HEK293 (cell line): ENCODE results near the gene RASSF3.

ENCODE experiments used
- CTCF ChIP-seq: fragments of 450-650 bp; formaldehyde crosslinking; IDR thresholded peaks from 2 replicates; pipeline ENCODE4 v1.5.1; 2016; ENCODE audit warnings: missing biosample characterization, missing genetic modification characterization
- KLF1 ChIP-seq: fragments of 450-650 bp; formaldehyde crosslinking; IDR thresholded peaks from 2 replicates; pipeline ENCODE4 v1.5.1; 2016; ENCODE audit warnings: missing biosample characterization, missing genetic modification characterization
- MZF1 ChIP-seq: fragments of 450-650 bp; formaldehyde crosslinking; IDR thresholded peaks from 2 replicates; pipeline ENCODE4 v1.5.1; 2017; ENCODE audit warnings: missing biosample characterization, missing genetic modification characterization, borderline replicate concordance
- ZFP3 ChIP-seq: fragments of 450-650 bp; formaldehyde crosslinking; IDR thresholded peaks from 2 replicates; pipeline ENCODE4 v1.5.1; 2016; ENCODE audit warnings: low read depth, missing biosample characterization, missing genetic modification characterization
- ZNF10 ChIP-seq: fragments of 450-650 bp; formaldehyde crosslinking; IDR thresholded peaks from 2 replicates; pipeline ENCODE4 v1.5.1; 2017; ENCODE audit warnings: missing biosample characterization, missing genetic modification characterization
- ZNF18 ChIP-seq: fragments of 450-650 bp; formaldehyde crosslinking; IDR thresholded peaks from 2 replicates; pipeline ENCODE4 v1.5.1; 2016; ENCODE audit warnings: missing biosample characterization, missing genetic modification characterization
- ZNF366 ChIP-seq: fragments of 450-650 bp; formaldehyde crosslinking; conservative IDR thresholded peaks from 2 replicates; pipeline ENCODE4 v1.5.1; 2016; ENCODE audit warnings: missing biosample characterization, missing genetic modification characterization
- ZNF623 ChIP-seq: fragments of 450-650 bp; formaldehyde crosslinking; IDR thresholded peaks from 2 replicates; pipeline ENCODE4 v1.5.1; 2016; ENCODE audit warnings: missing biosample characterization, missing genetic modification characterization
- ZNF660 ChIP-seq: fragments of 450-650 bp; IDR thresholded peaks from 2 replicates; pipeline ENCODE4 v1.5.1; 2018; ENCODE audit warnings: missing biosample characterization, mild to moderate bottlenecking, missing genetic modification characterization
- TF ChIP-seq, protein P1 (sequence below): fragments of 450-650 bp; formaldehyde crosslinking; IDR thresholded peaks from 2 replicates; pipeline ENCODE4 v1.5.1; 2016; ENCODE audit warnings: missing biosample characterization, missing genetic modification characterization
- TF ChIP-seq, protein P2 (sequence below): fragments of 450-650 bp; IDR thresholded peaks from 2 replicates; pipeline ENCODE4 v1.5.1; 2018; ENCODE audit warnings: missing biosample characterization, mild to moderate bottlenecking, missing genetic modification characterization

- TF ChIP-seq CTCF (tag by site-specific recombination) (no peak), ZNF660 (tag by site-specific recombination) (no peak), MZF1 (tag by site-specific recombination) (no peak), ZNF18 (no peak), ZFP3 (tag by site-specific recombination) (no peak), ZNF623 (no peak), ZNF366 (no peak), ZNF10 (no peak), KLF1 (tag by site-specific recombination) (no peak)
- TF ChIP-seq, protein P1, sequence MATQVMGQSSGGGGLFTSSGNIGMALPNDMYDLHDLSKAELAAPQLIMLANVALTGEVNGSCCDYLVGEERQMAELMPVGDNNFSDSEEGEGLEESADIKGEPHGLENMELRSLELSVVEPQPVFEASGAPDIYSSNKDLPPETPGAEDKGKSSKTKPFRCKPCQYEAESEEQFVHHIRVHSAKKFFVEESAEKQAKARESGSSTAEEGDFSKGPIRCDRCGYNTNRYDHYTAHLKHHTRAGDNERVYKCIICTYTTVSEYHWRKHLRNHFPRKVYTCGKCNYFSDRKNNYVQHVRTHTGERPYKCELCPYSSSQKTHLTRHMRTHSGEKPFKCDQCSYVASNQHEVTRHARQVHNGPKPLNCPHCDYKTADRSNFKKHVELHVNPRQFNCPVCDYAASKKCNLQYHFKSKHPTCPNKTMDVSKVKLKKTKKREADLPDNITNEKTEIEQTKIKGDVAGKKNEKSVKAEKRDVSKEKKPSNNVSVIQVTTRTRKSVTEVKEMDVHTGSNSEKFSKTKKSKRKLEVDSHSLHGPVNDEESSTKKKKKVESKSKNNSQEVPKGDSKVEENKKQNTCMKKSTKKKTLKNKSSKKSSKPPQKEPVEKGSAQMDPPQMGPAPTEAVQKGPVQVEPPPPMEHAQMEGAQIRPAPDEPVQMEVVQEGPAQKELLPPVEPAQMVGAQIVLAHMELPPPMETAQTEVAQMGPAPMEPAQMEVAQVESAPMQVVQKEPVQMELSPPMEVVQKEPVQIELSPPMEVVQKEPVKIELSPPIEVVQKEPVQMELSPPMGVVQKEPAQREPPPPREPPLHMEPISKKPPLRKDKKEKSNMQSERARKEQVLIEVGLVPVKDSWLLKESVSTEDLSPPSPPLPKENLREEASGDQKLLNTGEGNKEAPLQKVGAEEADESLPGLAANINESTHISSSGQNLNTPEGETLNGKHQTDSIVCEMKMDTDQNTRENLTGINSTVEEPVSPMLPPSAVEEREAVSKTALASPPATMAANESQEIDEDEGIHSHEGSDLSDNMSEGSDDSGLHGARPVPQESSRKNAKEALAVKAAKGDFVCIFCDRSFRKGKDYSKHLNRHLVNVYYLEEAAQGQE (tag by site-specific recombination), result no peak
- TF ChIP-seq, protein P2, sequence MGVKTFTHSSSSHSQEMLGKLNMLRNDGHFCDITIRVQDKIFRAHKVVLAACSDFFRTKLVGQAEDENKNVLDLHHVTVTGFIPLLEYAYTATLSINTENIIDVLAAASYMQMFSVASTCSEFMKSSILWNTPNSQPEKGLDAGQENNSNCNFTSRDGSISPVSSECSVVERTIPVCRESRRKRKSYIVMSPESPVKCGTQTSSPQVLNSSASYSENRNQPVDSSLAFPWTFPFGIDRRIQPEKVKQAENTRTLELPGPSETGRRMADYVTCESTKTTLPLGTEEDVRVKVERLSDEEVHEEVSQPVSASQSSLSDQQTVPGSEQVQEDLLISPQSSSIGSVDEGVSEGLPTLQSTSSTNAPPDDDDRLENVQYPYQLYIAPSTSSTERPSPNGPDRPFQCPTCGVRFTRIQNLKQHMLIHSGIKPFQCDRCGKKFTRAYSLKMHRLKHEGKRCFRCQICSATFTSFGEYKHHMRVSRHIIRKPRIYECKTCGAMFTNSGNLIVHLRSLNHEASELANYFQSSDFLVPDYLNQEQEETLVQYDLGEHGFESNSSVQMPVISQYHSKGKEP (tag by site-specific recombination), result no peak
These were observed 26.4 kb upstream of the RASSF3 start for GRCh38 chr12:64583771-64584421.
